Loucy (cell line): ENCODE results near the gene NPEPL1.

Experiments used
- CTCF ChIP-seq: fragments of 200-600 bp; sonication (generic); conservative IDR thresholded peaks from 2 replicates; pipeline ENCODE4 v1.5.1; 2014; ENCODE audit warnings: mild to moderate bottlenecking, antibody characterized with exemption, low read length
- EZH2phosphoT487 ChIP-seq: fragments of 200-600 bp; IDR thresholded peaks from 2 replicates; pipeline ENCODE4 v1.6.1; 2018; ENCODE audit warnings: antibody characterized with exemption, mild to moderate bottlenecking, moderate library complexity, borderline replicate concordance

GRCh38 chr20:58722877-58723627, 30.5 kb downstream of the NPEPL1 start:
- TF ChIP-seq CTCF (no peak), EZH2phosphoT487 (no peak)
